Neural crest cell (in vitro differentiated cells): Measurements from ENCODE around the gene PROM2. TPM values are rescaled to one million over a fixed set of nuclear protein-coding genes. Genes with fewer than 3 reads are reported as not detected.
A peak's percentile ranks its signal among the peaks of the same experiment; 100 is the strongest.
"Not testable (repeated sequence)": the region's sequence is repeated elsewhere in the genome, so short reads cannot be mapped to it uniquely, and the experiment has no call there.

Experiments
- DNase-seq: peaks from one replicate; pipeline ENCODE4 v3.0.0; 2021; ENCODE audit warnings: low read depth, mixed read lengths, low spot score
- H3K27ac Mint-ChIP-seq: one replicate; pipeline ENCODE4 v1.8.0; 2021; ENCODE audit warnings: mild to moderate bottlenecking, mixed read lengths; ENCODE audit not compliant: unreplicated experiment
- H3K27me3 Mint-ChIP-seq: 2 replicates; pipeline ENCODE4 v1.8.0; 2021; ENCODE audit warnings: low read depth, mild to moderate bottlenecking, mixed read lengths
- H3K36me3 Mint-ChIP-seq: 2 replicates; pipeline ENCODE4 v1.8.0; 2021; ENCODE audit warnings: low read depth, mild to moderate bottlenecking, mixed read lengths
- H3K4me1 Mint-ChIP-seq: 2 replicates; pipeline ENCODE4 v1.8.0; 2021; ENCODE audit warnings: mixed read lengths
- H3K4me3 Mint-ChIP-seq: one replicate; pipeline ENCODE4 v1.8.0; 2021; ENCODE audit warnings: mild to moderate bottlenecking, mixed read lengths
- H3K9me3 Mint-ChIP-seq: 2 replicates; pipeline ENCODE4 v1.8.0; 2021; ENCODE audit warnings: mixed read lengths
- CTCF ChIP-seq: fragments of 200-600 bp; sonication (generic); conservative IDR thresholded peaks from 2 replicates; pipeline ENCODE4 v1.5.0; 2021; ENCODE audit warnings: antibody characterized with exemption, mild to moderate bottlenecking
- total RNA-seq: library from RNA; stranded (reverse); gene quantifications from 2 replicates; pipeline ENCODE4 v1.2.1, GENCODE V29; 2021

PROM2 gene
- total RNA-seq, 1 donor from 2014 or later, result 1.8 TPM

GRCh38 chr2:95266781-95267430, 7.3 kb upstream of the PROM2 start:
- TF ChIP-seq CTCF, result no peak
- Mint-ChIP-seq H3K27ac (peak overlapping the region; percentile 62), H3K36me3 (no peaks in the 10 kb centered on the region), H3K27me3 (no peaks in the 10 kb centered on the region), H3K4me3 (no peak overlapping the region), H3K9me3 (no peaks in the 10 kb centered on the region), H3K4me1 (peaks cover 12% of the 10 kb centered on the region)
- no peak for DNase-seq

- no peak overlapping the region for H3K4me3 Mint-ChIP-seq
- H3K27ac Mint-ChIP-seq, result no peak overlapping the region
- no peak for TF ChIP-seq CTCF
- no peak for DNase-seq
- H3K4me1 Mint-ChIP-seq, result peaks cover 12% of the 10 kb centered on the region
- no peaks in the 10 kb centered on the region for H3K27me3 Mint-ChIP-seq
- H3K36me3 Mint-ChIP-seq, result no peaks in the 10 kb centered on the region
- no peaks in the 10 kb centered on the region for H3K9me3 Mint-ChIP-seq
Observed at GRCh38 chr2:95267458-95268210, 6.6 kb upstream of the PROM2 start.

- Mint-ChIP-seq H3K9me3 (no peaks in the 10 kb centered on the region), H3K4me1 (peaks cover 12% of the 10 kb centered on the region), H3K27ac (peak overlapping the region; percentile 84), H3K27me3 (no peaks in the 10 kb centered on the region), H3K4me3 (no peak overlapping the region), H3K36me3 (no peaks in the 10 kb centered on the region)
- no peak for DNase-seq
- no peak for TF ChIP-seq CTCF
Observed at GRCh38 chr2:95268211-95269035, 5.8 kb upstream of the PROM2 start.

- peaks cover 12% of the 10 kb centered on the region for H3K4me1 Mint-ChIP-seq
- no peak for DNase-seq
- no peaks in the 10 kb centered on the region for H3K9me3 Mint-ChIP-seq
- no peaks in the 10 kb centered on the region for H3K27me3 Mint-ChIP-seq
- no peak for TF ChIP-seq CTCF
- H3K36me3 Mint-ChIP-seq, result no peaks in the 10 kb centered on the region
- no peak overlapping the region for H3K4me3 Mint-ChIP-seq
- peak overlapping the region; percentile 84 for H3K27ac Mint-ChIP-seq
Observed at GRCh38 chr2:95269036-95269680, 5.1 kb upstream of the PROM2 start.

GRCh38 chr2:95269745-95270144, 4.5 kb upstream of the PROM2 start:
- not testable (repeated sequence) for H3K27ac Mint-ChIP-seq, DNase-seq, H3K9me3 Mint-ChIP-seq, H3K36me3 Mint-ChIP-seq, H3K4me3 Mint-ChIP-seq, H3K27me3 Mint-ChIP-seq
- peaks cover 12% of the 10 kb centered on the region for H3K4me1 Mint-ChIP-seq
